Bronchial epithelial cell (primary cell): ENCODE measurements around the gene CIC. TPM values are rescaled to one million over a fixed set of nuclear protein-coding genes. Genes with fewer than 3 reads are reported as not detected.

Experiments used
- DNase-seq: peaks from one replicate; pipeline ENCODE4 v3.0.0-alpha.2; 2010; ENCODE audit warnings: low read depth
- FAIRE-seq: peaks from 2 replicates; lab custom pipeline; 2011; peaks lifted over from hg19 to GRCh38; lab: Jason Lieb, UNC
- H3K27me3 ChIP-seq: 2 replicates; pipeline ENCODE4 v1.5.1; 2011; ENCODE audit warnings: low read length; ENCODE audit not compliant: control insufficient read depth, insufficient read depth
- H3K36me3 ChIP-seq: 2 replicates; pipeline ENCODE4 v1.5.1; 2011; ENCODE audit warnings: low read length; ENCODE audit not compliant: control insufficient read depth, insufficient read depth
- H3K4me3 ChIP-seq: 2 replicates; pipeline ENCODE4 v1.5.1; 2011; ENCODE audit warnings: mild to moderate bottlenecking, low read depth, low read length, control low read depth
- total RNA-seq: library from RNA; depleted of rRNA; stranded (reverse); fragments of >200 nt; gene quantifications from 2 replicates; pipeline ENCODE4 v1.2.1, GENCODE V29; 2014
- TF ChIP-seq, protein P1 (sequence below): IDR thresholded peaks from 2 replicates; pipeline ENCODE4 v1.5.1; 2011; ENCODE audit warnings: mild to moderate bottlenecking, moderate library complexity, low read length, control low read depth, inconsistent platforms; ENCODE audit not compliant: insufficient read depth, severe bottlenecking

The CIC gene
- total RNA-seq, 1 donor from 2014 or later, result 7.1 TPM

DNA sequence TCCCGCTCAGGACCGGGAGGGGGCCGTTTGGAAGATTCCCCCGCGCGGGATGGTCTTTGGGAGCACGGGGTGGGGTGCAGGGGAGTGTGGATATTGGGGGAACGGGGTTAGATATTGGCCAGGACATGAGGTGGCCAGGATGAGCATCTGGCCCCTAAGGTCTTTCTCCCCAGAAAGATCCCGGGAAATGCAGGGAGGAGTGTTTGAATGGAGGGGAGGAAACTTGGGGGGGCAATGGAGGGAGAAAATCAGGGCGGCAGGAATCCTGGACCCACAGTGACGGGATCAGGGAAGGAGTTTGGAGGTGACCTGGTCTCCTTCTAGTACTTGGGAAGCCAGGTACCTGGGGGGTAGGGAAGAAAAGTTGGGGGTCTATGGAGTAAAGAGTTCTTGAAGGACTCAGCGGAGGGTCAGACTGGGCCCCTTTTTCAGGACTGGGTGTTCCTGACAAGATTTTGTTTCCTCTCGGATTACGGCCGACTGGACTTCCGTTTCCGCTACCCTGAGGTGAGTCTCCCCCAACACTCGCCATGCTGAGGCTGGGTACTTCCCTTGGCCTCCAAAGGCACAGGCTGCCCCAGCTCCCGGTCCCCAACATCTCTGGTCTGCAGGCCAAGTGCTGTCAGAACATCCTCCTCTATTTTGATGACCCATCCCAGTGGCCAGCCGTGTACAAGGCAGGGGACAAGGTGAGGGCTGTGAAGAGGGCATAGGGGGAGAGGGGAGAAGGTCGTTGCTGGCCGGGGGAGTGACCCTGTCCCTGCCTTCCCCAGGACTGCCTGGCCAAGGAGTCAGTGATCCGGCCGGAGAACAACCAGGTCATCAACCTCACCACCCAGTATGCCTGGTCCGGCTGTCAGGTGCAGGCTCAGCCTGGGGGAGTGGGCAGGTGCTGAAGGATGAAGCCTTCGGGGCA lies 45.0 kb downstream of the CIC start:
- FAIRE-seq (no peak), DNase-seq (no peak)
- TF ChIP-seq, protein P1, sequence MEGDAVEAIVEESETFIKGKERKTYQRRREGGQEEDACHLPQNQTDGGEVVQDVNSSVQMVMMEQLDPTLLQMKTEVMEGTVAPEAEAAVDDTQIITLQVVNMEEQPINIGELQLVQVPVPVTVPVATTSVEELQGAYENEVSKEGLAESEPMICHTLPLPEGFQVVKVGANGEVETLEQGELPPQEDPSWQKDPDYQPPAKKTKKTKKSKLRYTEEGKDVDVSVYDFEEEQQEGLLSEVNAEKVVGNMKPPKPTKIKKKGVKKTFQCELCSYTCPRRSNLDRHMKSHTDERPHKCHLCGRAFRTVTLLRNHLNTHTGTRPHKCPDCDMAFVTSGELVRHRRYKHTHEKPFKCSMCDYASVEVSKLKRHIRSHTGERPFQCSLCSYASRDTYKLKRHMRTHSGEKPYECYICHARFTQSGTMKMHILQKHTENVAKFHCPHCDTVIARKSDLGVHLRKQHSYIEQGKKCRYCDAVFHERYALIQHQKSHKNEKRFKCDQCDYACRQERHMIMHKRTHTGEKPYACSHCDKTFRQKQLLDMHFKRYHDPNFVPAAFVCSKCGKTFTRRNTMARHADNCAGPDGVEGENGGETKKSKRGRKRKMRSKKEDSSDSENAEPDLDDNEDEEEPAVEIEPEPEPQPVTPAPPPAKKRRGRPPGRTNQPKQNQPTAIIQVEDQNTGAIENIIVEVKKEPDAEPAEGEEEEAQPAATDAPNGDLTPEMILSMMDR, result no peak
- Histone ChIP-seq H3K4me3 (no peak overlapping the region), H3K36me3 (no peaks in the 10 kb centered on the region), H3K27me3 (peaks cover 9% of the 10 kb centered on the region)

DNA sequence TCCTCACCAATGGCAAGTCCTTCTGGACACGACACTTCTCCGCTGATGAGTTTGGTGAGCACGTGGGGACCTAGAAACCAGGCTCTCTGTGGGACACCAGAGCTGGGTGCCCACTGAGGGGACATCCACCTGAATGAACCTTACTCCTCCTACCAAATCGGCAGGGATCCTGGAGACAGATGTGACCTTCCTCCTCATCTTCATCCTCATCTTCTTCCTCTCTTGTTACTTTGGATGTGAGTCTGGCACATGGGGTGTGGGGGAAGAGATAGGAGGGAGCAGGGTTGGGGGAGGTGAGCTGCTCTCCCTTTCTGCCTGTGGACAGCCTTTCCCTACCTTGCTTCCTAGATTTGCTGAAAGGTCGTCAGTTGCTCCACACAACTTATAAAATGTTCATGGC lies 46.0 kb downstream of the CIC start:
- DNase-seq, result no peak
- H3K27me3 ChIP-seq, result peaks cover 9% of the 10 kb centered on the region
- H3K36me3 ChIP-seq, result no peaks in the 10 kb centered on the region
- TF ChIP-seq, protein P1, result no peak
- H3K4me3 ChIP-seq, result no peak overlapping the region
- no peak for FAIRE-seq

DNA sequence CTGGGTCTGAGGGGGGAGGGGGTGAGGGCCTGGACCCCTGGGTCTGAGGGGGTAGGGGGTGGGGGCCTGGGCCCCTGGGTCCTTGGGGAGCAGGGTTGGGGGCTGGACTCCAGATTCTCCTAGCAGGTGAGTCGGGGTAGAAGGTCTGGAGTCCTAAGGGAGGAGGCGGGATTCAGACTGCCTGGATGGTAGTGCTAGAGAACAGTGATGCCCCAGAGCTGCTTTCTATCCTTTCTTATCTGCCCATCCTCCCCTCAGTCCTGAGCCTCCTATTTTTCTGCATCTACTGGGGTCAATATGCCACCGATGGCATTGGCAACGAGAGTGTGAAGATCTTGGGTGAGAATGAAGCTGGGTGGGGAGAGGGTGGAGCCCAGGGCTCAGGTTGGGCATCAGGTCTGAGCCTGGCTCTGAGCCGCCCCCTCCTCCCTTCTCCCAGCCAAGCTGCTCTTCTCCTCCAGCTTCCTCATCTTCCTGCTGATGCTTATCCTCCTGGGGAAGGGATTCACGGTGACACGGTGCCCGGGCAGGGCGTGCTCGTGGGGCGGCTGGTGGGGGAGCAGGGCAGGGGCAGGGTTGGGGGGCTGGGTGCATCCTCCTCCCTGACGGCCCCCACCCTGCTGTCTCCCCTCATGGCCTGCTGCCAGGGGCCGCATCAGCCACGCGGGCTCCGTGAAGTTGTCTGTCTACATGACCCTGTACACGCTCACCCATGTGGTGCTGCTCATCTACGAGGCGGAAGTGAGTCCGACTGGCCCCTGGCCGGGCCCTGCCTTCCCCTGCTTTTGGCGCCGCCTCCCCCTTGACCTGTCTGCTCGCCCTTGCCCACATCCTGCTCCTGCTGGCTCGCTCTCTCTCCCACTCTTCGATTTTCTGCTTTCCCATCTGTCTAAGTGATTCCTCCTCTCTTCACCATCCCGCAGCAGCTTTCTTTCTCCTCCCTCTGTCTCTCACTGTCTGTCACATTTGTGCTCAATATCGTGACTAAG lies 47.5 kb downstream of the CIC start:
- no peaks in the 10 kb centered on the region for H3K36me3 ChIP-seq
- peaks cover 9% of the 10 kb centered on the region for H3K27me3 ChIP-seq
- DNase-seq, result no peak
- TF ChIP-seq, protein P1, result no peak
- no peak for FAIRE-seq
- no peak overlapping the region for H3K4me3 ChIP-seq

DNA sequence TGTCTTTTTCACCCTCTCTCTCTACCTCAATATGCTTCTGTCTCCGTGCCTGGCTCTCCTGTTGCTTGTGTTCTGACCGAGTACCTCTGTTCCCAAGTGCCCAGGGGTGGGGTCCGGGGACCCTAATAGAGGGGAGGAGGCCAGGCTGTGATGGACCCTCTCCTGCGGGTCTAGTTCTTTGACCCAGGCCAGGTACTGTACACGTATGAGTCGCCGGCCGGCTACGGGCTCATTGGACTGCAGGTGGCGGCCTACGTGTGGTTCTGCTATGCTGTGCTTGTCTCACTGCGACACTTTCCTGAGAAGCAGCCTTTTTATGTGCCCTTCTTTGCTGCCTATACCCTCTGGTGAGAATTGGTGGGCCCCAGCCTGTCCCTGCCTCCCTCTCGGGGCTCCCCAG lies 48.5 kb downstream of the CIC start:
- peak; percentile 7 for FAIRE-seq
- peaks cover 9% of the 10 kb centered on the region for H3K27me3 ChIP-seq
- no peaks in the 10 kb centered on the region for H3K36me3 ChIP-seq
- TF ChIP-seq, protein P1, result no peak
- no peak for DNase-seq
- no peak overlapping the region for H3K4me3 ChIP-seq

DNA sequence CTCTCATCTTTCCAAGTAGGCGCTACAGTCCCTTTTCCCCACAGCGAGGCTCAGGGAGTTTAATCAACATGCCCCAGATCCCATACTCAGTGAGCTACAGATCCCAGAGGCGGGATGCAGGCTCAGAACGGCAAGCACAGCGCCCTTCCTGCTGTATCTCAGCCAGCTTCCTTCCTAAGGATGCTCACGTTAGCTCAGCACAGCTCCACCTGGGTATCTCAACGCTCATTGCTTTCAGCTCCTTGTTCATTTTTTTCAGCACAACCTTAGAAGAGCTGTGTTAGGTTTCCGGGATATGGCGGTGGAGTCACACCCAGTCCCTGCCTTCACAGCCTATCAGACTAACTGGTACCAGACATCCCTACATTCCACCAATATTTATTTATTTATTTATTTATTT lies 53.3 kb downstream of the CIC start:
- Histone ChIP-seq H3K4me3 (no peak overlapping the region), H3K36me3 (no peaks in the 10 kb centered on the region), H3K27me3 (peaks cover 6% of the 10 kb centered on the region)
- DNase-seq, result no peak
- TF ChIP-seq, protein P1, result no peak
- peak; percentile 55 for FAIRE-seq
